OCI-LY1 (cell line): ENCODE data around the gene LETM1.

Experiments
- EZH2 ChIP-seq: fragments of 200-600 bp; sonication (generic), shearing (Covaris generic); IDR thresholded peaks from 2 replicates; pipeline ENCODE4 v1.8.0; 2017; ENCODE audit warnings: borderline replicate concordance, mixed run types, mild to moderate bottlenecking, antibody characterized with exemption, low read length, moderate library complexity, mixed read lengths
- TF ChIP-seq, protein P1 (sequence below): fragments of 200-600 bp; sonication (generic), shearing (Covaris generic); IDR thresholded peaks from 2 replicates; pipeline ENCODE4 v1.5.1; 2017; ENCODE audit warnings: mild to moderate bottlenecking, antibody characterized with exemption, low read length, moderate library complexity, mixed read lengths

DNA sequence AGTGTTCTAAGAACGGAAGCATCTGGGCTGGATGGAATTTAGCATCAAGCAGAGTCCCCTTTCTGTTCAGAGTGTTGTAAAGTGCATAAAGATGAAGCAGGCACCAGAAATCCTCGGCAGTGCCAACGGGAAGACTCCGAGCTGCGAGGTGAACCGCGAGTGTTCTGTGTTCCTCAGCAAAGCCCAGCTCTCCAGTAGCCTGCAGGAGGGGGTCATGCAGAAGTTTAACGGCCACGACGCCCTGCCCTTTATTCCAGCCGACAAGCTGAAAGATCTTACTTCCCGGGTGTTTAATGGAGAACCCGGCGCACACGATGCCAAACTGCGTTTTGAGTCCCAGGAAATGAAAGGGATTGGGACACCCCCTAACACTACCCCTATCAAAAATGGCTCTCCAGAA is 44.7 kb upstream of the LETM1 start:
- no peak for TF ChIP-seq EZH2
- TF ChIP-seq, protein P1, sequence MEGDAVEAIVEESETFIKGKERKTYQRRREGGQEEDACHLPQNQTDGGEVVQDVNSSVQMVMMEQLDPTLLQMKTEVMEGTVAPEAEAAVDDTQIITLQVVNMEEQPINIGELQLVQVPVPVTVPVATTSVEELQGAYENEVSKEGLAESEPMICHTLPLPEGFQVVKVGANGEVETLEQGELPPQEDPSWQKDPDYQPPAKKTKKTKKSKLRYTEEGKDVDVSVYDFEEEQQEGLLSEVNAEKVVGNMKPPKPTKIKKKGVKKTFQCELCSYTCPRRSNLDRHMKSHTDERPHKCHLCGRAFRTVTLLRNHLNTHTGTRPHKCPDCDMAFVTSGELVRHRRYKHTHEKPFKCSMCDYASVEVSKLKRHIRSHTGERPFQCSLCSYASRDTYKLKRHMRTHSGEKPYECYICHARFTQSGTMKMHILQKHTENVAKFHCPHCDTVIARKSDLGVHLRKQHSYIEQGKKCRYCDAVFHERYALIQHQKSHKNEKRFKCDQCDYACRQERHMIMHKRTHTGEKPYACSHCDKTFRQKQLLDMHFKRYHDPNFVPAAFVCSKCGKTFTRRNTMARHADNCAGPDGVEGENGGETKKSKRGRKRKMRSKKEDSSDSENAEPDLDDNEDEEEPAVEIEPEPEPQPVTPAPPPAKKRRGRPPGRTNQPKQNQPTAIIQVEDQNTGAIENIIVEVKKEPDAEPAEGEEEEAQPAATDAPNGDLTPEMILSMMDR = no peak
